Chondrocyte (in vitro differentiated cells): Measurements from ENCODE around the gene COPS2. TPM values are rescaled to one million over a fixed set of nuclear protein-coding genes. Genes with fewer than 3 reads are reported as not detected.

ENCODE experiments used
- DNase-seq: peaks from one replicate; pipeline ENCODE4 v3.0.0; 2021; ENCODE audit warnings: mixed read lengths, low spot score
- H3K27ac Mint-ChIP-seq: one replicate; pipeline ENCODE4 v1.8.0; 2021; ENCODE audit warnings: mild to moderate bottlenecking, moderate library complexity, mixed read lengths; ENCODE audit not compliant: unreplicated experiment
- H3K27me3 Mint-ChIP-seq: 2 replicates; pipeline ENCODE4 v1.8.0; 2021; ENCODE audit warnings: low read depth, mixed read lengths
- H3K36me3 Mint-ChIP-seq: 2 replicates; pipeline ENCODE4 v1.8.0; 2021; ENCODE audit warnings: low read depth, mixed read lengths
- H3K4me1 Mint-ChIP-seq: 2 replicates; pipeline ENCODE4 v1.8.0; 2021; ENCODE audit warnings: low read depth, mild to moderate bottlenecking, mixed read lengths
- H3K4me3 Mint-ChIP-seq: one replicate; pipeline ENCODE4 v1.8.0; 2021; ENCODE audit warnings: mild to moderate bottlenecking, moderate library complexity, mixed read lengths; ENCODE audit not compliant: unreplicated experiment
- H3K9me3 Mint-ChIP-seq: 2 replicates; pipeline ENCODE4 v1.8.0; 2021; ENCODE audit warnings: low read depth, mixed read lengths
- total RNA-seq: library from RNA; stranded (reverse); gene quantifications from 3 replicates; pipeline ENCODE4 v1.2.1, GENCODE V29; 2021
- TF ChIP-seq, protein P1 (sequence below): fragments of 200-600 bp; sonication (generic); IDR thresholded peaks from 2 replicates; pipeline ENCODE4 v1.5.0; 2021; ENCODE audit warnings: antibody characterized with exemption, mild to moderate bottlenecking, moderate library complexity

COPS2 gene
- total RNA-seq, 1 donor from 2014 or later = 67.2 TPM

DNA sequence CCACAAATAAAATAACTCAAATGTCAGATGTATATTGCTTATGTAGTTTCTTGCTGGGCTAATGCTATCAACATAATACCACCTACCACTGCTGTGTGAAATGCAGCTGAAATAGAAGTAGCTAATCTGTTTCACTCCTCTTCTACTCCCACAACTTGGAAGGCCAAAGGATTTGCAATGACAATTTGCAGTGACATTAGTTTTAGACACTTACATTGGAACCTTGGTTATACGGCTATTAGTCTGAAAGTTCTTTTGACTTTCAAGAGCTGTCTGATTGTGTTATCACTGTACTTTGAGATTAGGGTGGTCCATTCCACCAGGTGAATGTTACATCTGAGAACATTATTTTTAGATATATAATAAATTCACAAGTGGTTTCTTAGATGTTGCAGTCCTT, 33.5 kb downstream of the COPS2 start:
- H3K36me3 Mint-ChIP-seq = peaks cover 5% of the 10 kb centered on the region
- no peaks in the 10 kb centered on the region for H3K27me3 Mint-ChIP-seq
- DNase-seq = no peak
- TF ChIP-seq, protein P1, sequence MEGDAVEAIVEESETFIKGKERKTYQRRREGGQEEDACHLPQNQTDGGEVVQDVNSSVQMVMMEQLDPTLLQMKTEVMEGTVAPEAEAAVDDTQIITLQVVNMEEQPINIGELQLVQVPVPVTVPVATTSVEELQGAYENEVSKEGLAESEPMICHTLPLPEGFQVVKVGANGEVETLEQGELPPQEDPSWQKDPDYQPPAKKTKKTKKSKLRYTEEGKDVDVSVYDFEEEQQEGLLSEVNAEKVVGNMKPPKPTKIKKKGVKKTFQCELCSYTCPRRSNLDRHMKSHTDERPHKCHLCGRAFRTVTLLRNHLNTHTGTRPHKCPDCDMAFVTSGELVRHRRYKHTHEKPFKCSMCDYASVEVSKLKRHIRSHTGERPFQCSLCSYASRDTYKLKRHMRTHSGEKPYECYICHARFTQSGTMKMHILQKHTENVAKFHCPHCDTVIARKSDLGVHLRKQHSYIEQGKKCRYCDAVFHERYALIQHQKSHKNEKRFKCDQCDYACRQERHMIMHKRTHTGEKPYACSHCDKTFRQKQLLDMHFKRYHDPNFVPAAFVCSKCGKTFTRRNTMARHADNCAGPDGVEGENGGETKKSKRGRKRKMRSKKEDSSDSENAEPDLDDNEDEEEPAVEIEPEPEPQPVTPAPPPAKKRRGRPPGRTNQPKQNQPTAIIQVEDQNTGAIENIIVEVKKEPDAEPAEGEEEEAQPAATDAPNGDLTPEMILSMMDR = no peak
- H3K4me1 Mint-ChIP-seq = no peaks in the 10 kb centered on the region
- no peak overlapping the region for H3K27ac Mint-ChIP-seq
- no peak overlapping the region for H3K4me3 Mint-ChIP-seq
- H3K9me3 Mint-ChIP-seq = no peaks in the 10 kb centered on the region

GRCh38 chr15:49120832-49121231, 34.6 kb downstream of the COPS2 start:
- DNase-seq = no peak
- no peak overlapping the region for H3K27ac Mint-ChIP-seq

GRCh38 chr15:49116108-49116857, 39.1 kb downstream of the COPS2 start:
- DNase-seq = no peak
- Mint-ChIP-seq H3K36me3 (peaks cover 32% of the 10 kb centered on the region), H3K4me3 (no peak overlapping the region), H3K27ac (no peak overlapping the region), H3K4me1 (no peaks in the 10 kb centered on the region), H3K9me3 (peaks cover 22% of the 10 kb centered on the region), H3K27me3 (no peaks in the 10 kb centered on the region)
- TF ChIP-seq, protein P1 = no peak

More at GRCh38 chr15:49120832-49121231, 34.6 kb downstream of the COPS2 start:
- Mint-ChIP-seq H3K9me3 (no peaks in the 10 kb centered on the region), H3K36me3 (peaks cover 11% of the 10 kb centered on the region), H3K27me3 (no peaks in the 10 kb centered on the region), H3K4me3 (no peak overlapping the region), H3K4me1 (no peaks in the 10 kb centered on the region)
- TF ChIP-seq, protein P1 = no peak

- Mint-ChIP-seq H3K27me3 (no peaks in the 10 kb centered on the region), H3K36me3 (peaks cover 38% of the 10 kb centered on the region), H3K4me3 (no peak overlapping the region), H3K27ac (no peak overlapping the region), H3K4me1 (no peaks in the 10 kb centered on the region), H3K9me3 (peaks cover 24% of the 10 kb centered on the region)
- TF ChIP-seq, protein P1 = no peak
- DNase-seq = no peak
Measured at GRCh38 chr15:49115062-49115461, 40.3 kb downstream of the COPS2 start.

DNA sequence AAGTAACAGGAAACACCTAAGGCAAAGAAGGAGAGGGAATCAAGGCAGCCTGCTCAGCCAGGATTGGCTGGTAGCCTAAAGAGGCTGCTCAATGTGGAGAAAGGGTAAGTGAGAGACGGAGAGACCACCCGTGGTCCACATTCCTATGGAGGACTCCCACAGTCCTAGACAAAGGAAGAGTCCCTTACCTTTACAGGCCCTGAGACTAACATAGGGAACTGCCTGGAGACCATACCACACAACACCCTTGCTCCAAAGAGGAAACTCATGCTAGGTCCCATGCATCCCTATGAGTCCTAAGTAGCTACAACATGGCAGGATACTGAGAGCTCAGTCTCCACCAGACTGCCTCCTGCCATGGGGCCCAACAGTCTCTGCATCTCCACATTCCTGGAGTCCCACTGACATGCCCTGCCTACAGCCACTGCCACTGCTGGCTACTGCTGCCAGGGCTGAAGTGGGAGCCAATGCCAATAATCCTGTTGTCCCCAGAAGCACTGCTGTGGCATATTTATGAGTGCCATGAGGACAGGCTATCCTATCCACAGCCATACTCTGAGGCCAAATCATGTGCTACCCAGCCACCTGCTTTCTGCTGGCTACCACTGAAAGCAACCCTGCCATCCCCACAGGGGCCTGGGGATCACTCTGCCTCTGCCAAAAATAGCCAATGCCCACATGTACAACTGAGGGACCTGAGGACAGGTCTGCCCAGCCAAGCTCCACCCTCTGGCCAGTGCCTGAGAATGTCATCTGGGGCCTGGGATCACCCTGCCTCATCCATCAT, 45.0 kb downstream of the COPS2 start:
- no peak overlapping the region for H3K4me3 Mint-ChIP-seq
- DNase-seq = no peak
- TF ChIP-seq, protein P1 = no peak
- H3K36me3 Mint-ChIP-seq = peaks cover 37% of the 10 kb centered on the region
- H3K4me1 Mint-ChIP-seq = no peaks in the 10 kb centered on the region
- H3K9me3 Mint-ChIP-seq = peaks cover 24% of the 10 kb centered on the region
- no peak overlapping the region for H3K27ac Mint-ChIP-seq
- no peaks in the 10 kb centered on the region for H3K27me3 Mint-ChIP-seq
